HG03342 (cell line): ENCODE results near the gene RNF223.
"Not testable (repeated sequence)": the region's sequence is repeated elsewhere in the genome, so short reads cannot be mapped to it uniquely, and the experiment has no call there.

Experiments
- ATAC-seq: cut with Tn5 transposase; IDR thresholded peaks from one replicate; pipeline ENCODE4 v1.9.1; 2021; ENCODE audit warnings: mild to moderate bottlenecking, moderate library complexity; ENCODE audit not compliant: unreplicated experiment

RNF223 gene

GRCh38 chr1:1031659-1032235 lies 42.4 kb downstream of the RNF223 start:
- ATAC-seq, result no peak

- not testable (repeated sequence) for ATAC-seq
These were observed 43.0 kb downstream of the RNF223 start for GRCh38 chr1:1030867-1031658.

- no peak for ATAC-seq
These were observed 46.3 kb downstream of the RNF223 start for GRCh38 chr1:1027791-1028190.

- no peak for ATAC-seq
These were observed 47.3 kb downstream of the RNF223 start for GRCh38 chr1:1026599-1027413.

GRCh38 chr1:1025730-1026129 lies 48.4 kb downstream of the RNF223 start:
- no peak for ATAC-seq

GRCh38 chr1:1024771-1025699 lies 49.1 kb downstream of the RNF223 start:
- no peak for ATAC-seq

GRCh38 chr1:1024149-1024770 lies 49.8 kb downstream of the RNF223 start:
- ATAC-seq, result no peak

- no peak for ATAC-seq
These were observed 50.4 kb downstream of the RNF223 start for GRCh38 chr1:1023700-1024099.

- ATAC-seq, result no peak
These were observed 51.6 kb downstream of the RNF223 start for GRCh38 chr1:1022302-1023009.

GRCh38 chr1:1021920-1022259 lies 52.2 kb downstream of the RNF223 start:
- no peak for ATAC-seq

- ATAC-seq, result no peak
These were observed 52.8 kb downstream of the RNF223 start for GRCh38 chr1:1021010-1021919.
